Measurements from ENCODE around the gene PXDN.

Gene PXDN

DNA sequence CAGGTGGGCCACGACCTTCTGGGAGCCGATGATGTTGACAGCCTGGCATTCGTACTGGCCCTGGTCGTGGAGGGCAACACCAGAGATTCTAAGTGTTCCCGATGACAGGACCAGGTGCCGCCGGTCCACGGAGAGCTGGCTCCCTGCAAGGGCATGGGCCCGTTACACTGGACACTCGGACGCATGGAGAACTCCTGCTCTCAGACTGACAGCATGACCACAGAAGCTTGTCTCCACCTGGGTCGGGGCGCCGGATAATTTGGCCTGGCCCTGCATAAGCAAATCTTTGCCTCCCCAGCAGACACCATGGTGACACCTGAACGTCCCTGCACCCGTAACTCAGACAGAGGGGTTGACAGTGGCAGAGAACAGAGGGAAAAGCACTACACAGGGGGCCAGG is 80.7 kb downstream of the PXDN start (continued):
- TF ChIP-seq ZNF292 (tag by site-specific recombination; IDR thresholded peaks at IDR 0.05; ENCODE audit: borderline replicate concordance, low read depth) (no peak), ZNF37A (tag by site-specific recombination; IDR thresholded peaks at IDR 0.05) (no peak), ZNF302 (tag by site-specific recombination; IDR thresholded peaks at IDR 0.05; ENCODE audit: low read depth) (no peak), ZNF549 (tag by site-specific recombination; IDR thresholded peaks at IDR 0.05) (no peak)

DNA sequence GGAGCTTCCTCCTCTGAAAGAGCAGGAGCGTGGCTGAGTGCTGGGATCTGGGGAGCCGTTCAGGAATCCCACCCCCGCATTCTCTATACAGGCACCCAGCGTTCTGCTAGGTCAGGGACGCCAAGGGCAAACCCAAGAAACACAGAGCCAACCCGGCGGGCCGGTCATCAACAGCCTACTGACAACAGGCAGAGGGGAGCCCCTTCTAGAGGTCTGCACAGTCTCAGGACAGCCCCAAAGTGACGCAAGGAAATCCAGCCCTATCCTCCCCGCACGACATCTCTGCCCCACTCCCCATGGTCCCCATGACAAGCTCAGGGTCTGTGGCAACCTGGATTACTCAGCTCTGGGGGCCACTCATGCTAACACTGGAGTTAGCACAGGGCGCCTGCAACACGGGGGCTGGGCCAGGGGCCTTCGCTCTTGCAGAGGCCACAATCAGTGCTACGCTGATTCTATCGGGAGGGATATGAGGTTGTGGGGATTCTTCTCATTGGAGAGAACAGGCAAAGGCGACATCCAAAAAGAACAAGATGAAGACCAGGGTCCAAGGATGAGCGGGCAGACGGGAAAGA is 81.6 kb downstream of the PXDN start:
- CTCF ChIA-PET, result no interaction called here
- POLR2A ChIA-PET, result no interaction called here
- H3K4me1 ChIP-seq (ENCODE audit: control insufficient read depth, insufficient read depth, low read length), result no peaks in the 10 kb centered on the region
- no peak overlapping the region for H3K4me3 ChIP-seq (ENCODE audit: low read depth, low read length)
- TF ChIP-seq SP3 (tag by site-specific recombination; IDR thresholded peaks at IDR 0.05), result no peak
- TF ChIP-seq ZNF214 (tag by site-specific recombination; IDR thresholded peaks at IDR 0.05; ENCODE audit: borderline replicate concordance), result no peak
- TF ChIP-seq TCF7L2 (IDR thresholded peaks at IDR 0.05; ENCODE audit: borderline replicate concordance, low read depth, low read length), result no peak
- TF ChIP-seq YY2 (tag by site-specific recombination; IDR thresholded peaks at IDR 0.05), result no peak
- TF ChIP-seq ZNF837 (tag by site-specific recombination; IDR thresholded peaks at IDR 0.05), result no peak
- no peak for TF ChIP-seq SP7 (tag by site-specific recombination; IDR thresholded peaks at IDR 0.05)
- no peak for TF ChIP-seq ZFHX2 (tag by site-specific recombination; conservative IDR thresholded peaks at IDR 0.05)
- no peak for TF ChIP-seq ZNF248 (tag by site-specific recombination; IDR thresholded peaks at IDR 0.05)
- TF ChIP-seq SCRT2 (tag by site-specific recombination; IDR thresholded peaks at IDR 0.05), result no peak
- no peak for TF ChIP-seq ZNF529 (tag by site-specific recombination; IDR thresholded peaks at IDR 0.05; ENCODE audit: insufficient replicate concordance)
- TF ChIP-seq ZNF514 (tag by site-specific recombination; IDR thresholded peaks at IDR 0.05), result no peak
- no peak for TF ChIP-seq ZNF48 (tag by site-specific recombination; IDR thresholded peaks at IDR 0.05)
- no peak for TF ChIP-seq ZNF10 (tag by site-specific recombination; IDR thresholded peaks at IDR 0.05)
- no peak for TF ChIP-seq ZNF146 (tag by site-specific recombination; IDR thresholded peaks at IDR 0.05)
- no peak for TF ChIP-seq MEIS1 (CRISPR knock-in tag; IDR thresholded peaks at IDR 0.05; ENCODE audit: borderline replicate concordance)
- no peak for TF ChIP-seq ZNF211 (tag by site-specific recombination; IDR thresholded peaks at IDR 0.05; ENCODE audit: low read depth)
- TF ChIP-seq ZNF600 (tag by site-specific recombination; IDR thresholded peaks at IDR 0.05), result no peak
- no peak for TF ChIP-seq ZNF530 (tag by site-specific recombination; IDR thresholded peaks at IDR 0.05; ENCODE audit: low read depth)
- TF ChIP-seq ZNF133 (tag by site-specific recombination; IDR thresholded peaks at IDR 0.05), result no peak
- no peak for TF ChIP-seq ZNF658 (tag by site-specific recombination; IDR thresholded peaks at IDR 0.05)
- H3K9me3 ChIP-seq (ENCODE audit: control insufficient read depth, insufficient read depth, low read depth, low read length), result no peaks in the 10 kb centered on the region
- no peak overlapping the region for H3K27ac ChIP-seq (ENCODE audit: extremely low read depth, low read depth, low read length)
- H3K36me3 ChIP-seq (ENCODE audit: control insufficient read depth in 2 of 2, insufficient read depth in 1 of 2, low read length in 2 of 2), result peaks cover 0 to 73% of the 10 kb centered on the region in 2 experiments; a peak in 1 of 3 replicates

DNA sequence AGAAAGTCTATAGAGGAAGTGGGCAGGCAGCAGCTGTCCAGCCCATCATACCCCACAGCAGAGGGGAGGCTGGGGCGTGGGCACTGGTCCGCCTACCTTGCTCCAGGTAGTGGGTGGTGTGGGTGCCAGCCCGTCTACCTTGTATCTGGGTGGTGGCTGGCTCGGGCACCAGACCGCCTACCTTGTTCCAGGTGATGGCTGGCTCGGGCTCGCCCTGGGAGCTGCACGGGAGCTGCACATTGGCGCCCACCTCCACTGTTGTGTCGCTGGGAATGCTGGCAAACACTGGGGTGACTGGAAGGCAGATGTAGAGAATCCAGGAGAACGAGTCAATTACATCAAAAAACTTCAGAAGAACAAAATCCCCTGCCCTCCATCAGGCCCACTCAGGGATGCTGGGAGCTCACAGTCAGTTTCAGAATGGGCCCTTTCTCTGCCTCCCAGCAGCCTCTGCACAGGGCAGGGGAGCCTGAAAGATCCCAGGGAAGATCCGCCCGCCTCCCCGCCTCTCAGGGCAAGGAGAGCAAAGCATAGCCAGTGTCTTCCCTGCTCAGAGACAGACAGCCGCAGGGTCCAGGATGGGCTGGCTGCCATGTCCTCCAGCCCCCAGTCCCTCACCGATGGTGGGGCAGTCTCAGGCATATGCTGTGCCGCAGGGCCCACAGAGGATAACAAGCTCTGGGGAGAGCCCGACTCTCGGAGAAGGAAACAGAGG is 82.3 kb downstream of the PXDN start:
- Histone ChIP-seq H3K9me3 (ENCODE audit: control insufficient read depth, insufficient read depth, low read depth, low read length) (no peaks in the 10 kb centered on the region), H3K4me3 (ENCODE audit: low read depth, low read length) (no peak overlapping the region), H3K27ac (ENCODE audit: extremely low read depth, low read depth, low read length) (no peak overlapping the region), H3K4me1 (ENCODE audit: control insufficient read depth, insufficient read depth, low read length) (no peaks in the 10 kb centered on the region), H3K36me3 (ENCODE audit: control insufficient read depth in 2 of 2, insufficient read depth in 1 of 2, low read length in 2 of 2) (peaks cover 0 to 73% of the 10 kb centered on the region in 2 experiments; a peak in 1 of 3 replicates)
- POLR2A ChIA-PET, result no interaction called here
- TF ChIP-seq ZNF140 (tag by site-specific recombination; IDR thresholded peaks at IDR 0.05) (no peak), ZBTB21 (tag by site-specific recombination; IDR thresholded peaks at IDR 0.05) (no peak), ZNF785 (tag by site-specific recombination; IDR thresholded peaks at IDR 0.05) (no peak), ZFHX2 (tag by site-specific recombination; conservative IDR thresholded peaks at IDR 0.05) (peak; percentile 39), EGR2 (tag by site-specific recombination; IDR thresholded peaks at IDR 0.05; ENCODE audit: low read depth) (peak; percentile 62; the same call in 1 of the 2 replicates), ZNF600 (tag by site-specific recombination; IDR thresholded peaks at IDR 0.05) (no peak), OSR2 (tag by site-specific recombination; IDR thresholded peaks at IDR 0.05) (no peak)
- CTCF ChIA-PET, result no interaction called here

All from HEK293 (cell line).